ENCODE data around the gene CNTN5. TPM values are rescaled to one million over a fixed set of nuclear protein-coding genes. Genes with fewer than 3 reads are reported as not detected.

CNTN5 gene
- total RNA-seq, 3 donors from 2014 or later: 0.35 TPM; not detected in 2

GRCh38 chr11:100185588-100185987, 1164.8 kb downstream of the CNTN5 start:
- DNase-seq (no peak), ATAC-seq (no peak)
- no peaks in the 10 kb centered on the region for H3K36me3 ChIP-seq (ENCODE audit: low read depth)
- TF ChIP-seq, protein P1, sequence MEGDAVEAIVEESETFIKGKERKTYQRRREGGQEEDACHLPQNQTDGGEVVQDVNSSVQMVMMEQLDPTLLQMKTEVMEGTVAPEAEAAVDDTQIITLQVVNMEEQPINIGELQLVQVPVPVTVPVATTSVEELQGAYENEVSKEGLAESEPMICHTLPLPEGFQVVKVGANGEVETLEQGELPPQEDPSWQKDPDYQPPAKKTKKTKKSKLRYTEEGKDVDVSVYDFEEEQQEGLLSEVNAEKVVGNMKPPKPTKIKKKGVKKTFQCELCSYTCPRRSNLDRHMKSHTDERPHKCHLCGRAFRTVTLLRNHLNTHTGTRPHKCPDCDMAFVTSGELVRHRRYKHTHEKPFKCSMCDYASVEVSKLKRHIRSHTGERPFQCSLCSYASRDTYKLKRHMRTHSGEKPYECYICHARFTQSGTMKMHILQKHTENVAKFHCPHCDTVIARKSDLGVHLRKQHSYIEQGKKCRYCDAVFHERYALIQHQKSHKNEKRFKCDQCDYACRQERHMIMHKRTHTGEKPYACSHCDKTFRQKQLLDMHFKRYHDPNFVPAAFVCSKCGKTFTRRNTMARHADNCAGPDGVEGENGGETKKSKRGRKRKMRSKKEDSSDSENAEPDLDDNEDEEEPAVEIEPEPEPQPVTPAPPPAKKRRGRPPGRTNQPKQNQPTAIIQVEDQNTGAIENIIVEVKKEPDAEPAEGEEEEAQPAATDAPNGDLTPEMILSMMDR (IDR thresholded peaks at IDR 0.05): no peak
- intact Hi-C loops (cut with DNase I, micrococcal nuclease): no loop called here
- no peaks in the 10 kb centered on the region for H3K4me1 ChIP-seq (ENCODE audit: low read depth)
- H3K9me3 ChIP-seq: no peaks in the 10 kb centered on the region
- no peak overlapping the region for H3K4me3 ChIP-seq

DNA sequence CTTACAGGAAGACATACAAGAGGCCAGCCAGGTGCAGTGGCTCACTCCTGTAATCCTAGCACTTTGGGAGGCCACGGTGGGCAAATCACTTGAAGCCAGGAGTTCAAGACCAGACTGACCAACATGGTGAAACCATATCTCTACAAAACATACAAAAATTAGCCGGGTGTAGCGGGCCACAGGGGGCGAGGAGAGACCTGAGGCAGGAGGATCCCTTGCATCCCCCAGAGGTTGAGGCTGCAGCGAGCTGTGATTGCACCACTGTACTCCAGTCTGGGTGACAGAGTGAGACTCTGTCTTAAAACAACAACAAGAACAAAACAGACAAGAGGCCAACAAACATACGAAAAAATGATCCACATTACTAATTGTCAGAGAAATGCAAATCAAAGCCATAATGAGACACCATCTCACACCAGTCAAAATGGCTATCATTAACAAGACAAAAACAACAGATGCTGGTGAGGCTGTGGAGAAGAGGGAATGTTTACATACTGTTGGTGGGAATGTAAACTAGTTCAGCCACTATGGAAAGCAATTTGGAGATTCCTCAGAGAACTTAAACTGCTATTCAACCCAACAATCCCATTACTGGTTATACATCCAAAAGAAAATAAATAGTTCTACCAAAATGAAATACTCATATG, 1167.5 kb downstream of the CNTN5 start:
- TF ChIP-seq, protein P1 (IDR thresholded peaks at IDR 0.05): no peak
- intact Hi-C loops (cut with DNase I, micrococcal nuclease): no loop called here
- DNase-seq: no peak
- no peak for ATAC-seq
- Histone ChIP-seq H3K9me3 (no peaks in the 10 kb centered on the region), H3K4me1 (ENCODE audit: low read depth) (no peaks in the 10 kb centered on the region), H3K36me3 (ENCODE audit: low read depth) (no peaks in the 10 kb centered on the region), H3K4me3 (no peak overlapping the region)

- no peak for DNase-seq
- Histone ChIP-seq H3K4me1 (ENCODE audit: low read depth) (no peaks in the 10 kb centered on the region), H3K4me3 (no peak overlapping the region), H3K36me3 (ENCODE audit: low read depth) (no peaks in the 10 kb centered on the region), H3K9me3 (no peaks in the 10 kb centered on the region)
- no peak for ATAC-seq
- TF ChIP-seq, protein P1 (IDR thresholded peaks at IDR 0.05): no peak
- intact Hi-C loops (cut with DNase I, micrococcal nuclease): no loop called here
Measured at GRCh38 chr11:100190395-100190794, 1169.6 kb downstream of the CNTN5 start.

- H3K4me3 ChIP-seq: no peak overlapping the region
- H3K9me3 ChIP-seq: no peaks in the 10 kb centered on the region
- no peaks in the 10 kb centered on the region for H3K36me3 ChIP-seq (ENCODE audit: low read depth)
- intact Hi-C loops (cut with DNase I, micrococcal nuclease): no loop called here
- no peaks in the 10 kb centered on the region for H3K4me1 ChIP-seq (ENCODE audit: low read depth)
- TF ChIP-seq, protein P1 (IDR thresholded peaks at IDR 0.05): no peak
- DNase-seq: no peak
- no peak for ATAC-seq
Measured at GRCh38 chr11:100192181-100192580, 1171.4 kb downstream of the CNTN5 start.

DNA sequence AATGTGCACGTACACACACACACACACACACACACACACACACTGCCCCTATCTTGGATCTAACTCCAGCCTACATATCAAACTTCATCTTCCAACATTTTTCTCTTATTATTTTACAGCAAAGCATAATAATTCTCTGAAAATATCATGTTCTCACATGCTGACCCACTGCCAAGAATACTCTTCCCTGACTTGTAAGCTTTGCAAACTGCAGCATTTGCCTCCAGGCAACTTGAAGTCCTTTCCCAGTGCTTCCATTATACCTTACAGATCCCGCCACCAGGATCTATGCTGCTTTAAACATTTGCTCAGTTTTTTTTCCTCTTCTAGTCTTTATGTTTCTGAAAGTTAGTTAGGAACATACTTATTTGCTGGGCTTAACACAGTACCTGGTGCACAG, 1183.0 kb downstream of the CNTN5 start:
- TF ChIP-seq, protein P1 (IDR thresholded peaks at IDR 0.05): no peak
- H3K4me3 ChIP-seq: no peak overlapping the region
- intact Hi-C loops (cut with DNase I, micrococcal nuclease): no loop called here
- no peaks in the 10 kb centered on the region for H3K4me1 ChIP-seq (ENCODE audit: low read depth)
- H3K9me3 ChIP-seq: no peaks in the 10 kb centered on the region
- ATAC-seq: no peak
- no peaks in the 10 kb centered on the region for H3K36me3 ChIP-seq (ENCODE audit: low read depth)
- DNase-seq: no peak

- intact Hi-C loops (cut with DNase I, micrococcal nuclease): no loop called here
- no peaks in the 10 kb centered on the region for H3K36me3 ChIP-seq (ENCODE audit: low read depth)
- TF ChIP-seq, protein P1 (IDR thresholded peaks at IDR 0.05): no peak
- no peak overlapping the region for H3K4me3 ChIP-seq
- no peak for ATAC-seq
- no peaks in the 10 kb centered on the region for H3K9me3 ChIP-seq
- H3K4me1 ChIP-seq (ENCODE audit: low read depth): no peaks in the 10 kb centered on the region
- no peak for DNase-seq
Measured at GRCh38 chr11:100205926-100206325, 1185.2 kb downstream of the CNTN5 start.

Measured in mucosa of descending colon (tissue), 3 donors.